Activated T-cell treated with anti-CD3 and anti-CD28 coated beads, Interleukin-2, amount 50 U/mL, for 72 hours (primary cell): ENCODE data around the gene SURF2. TPM values are rescaled to one million over a fixed set of nuclear protein-coding genes. Genes with fewer than 3 reads are reported as not detected.
A peak's percentile ranks its signal among the peaks of the same experiment; 100 is the strongest.
"Not testable (repeated sequence)": the region's sequence is repeated elsewhere in the genome, so short reads cannot be mapped to it uniquely, and the experiment has no call there.

Source experiments
- ATAC-seq, 2 donors: fragments of 150-1000 bp; cut with Tn5 transposase; replicated peaks in 1 of 2; 2 replicates each; pipeline ENCODE4 v1.10.0; 2021; ENCODE audit warnings: moderate library complexity in 2 of 2, mild to moderate bottlenecking in 1 of 2
- DNase-seq, 2 donors: peaks; one replicate each; pipeline ENCODE4 v3.0.0; 2021 to 2022; ENCODE audit warnings: mixed read lengths in 1 of 2
- H3K27ac Mint-ChIP-seq: one replicate; pipeline ENCODE4 v1.8.0; 2022; ENCODE audit warnings: mild to moderate bottlenecking, moderate library complexity, mixed read lengths
- H3K27me3 Mint-ChIP-seq: one replicate; pipeline ENCODE4 v1.8.0; 2022; ENCODE audit warnings: low read depth, mixed read lengths
- H3K36me3 Mint-ChIP-seq, 2 donors: one replicate each; pipeline ENCODE4 v1.8.0; 2022; ENCODE audit warnings: mixed read lengths in 2 of 2, mild to moderate bottlenecking in 1 of 2; ENCODE audit not compliant: insufficient read depth in 2 of 2
- H3K4me1 Mint-ChIP-seq: one replicate; pipeline ENCODE4 v1.8.0; 2022; ENCODE audit warnings: low read depth, mixed read lengths
- H3K4me3 Mint-ChIP-seq, 2 donors: one replicate each; pipeline ENCODE4 v1.8.0; 2022; ENCODE audit warnings: mild to moderate bottlenecking in 2 of 2, mixed read lengths in 2 of 2, moderate library complexity in 2 of 2
- H3K9me3 Mint-ChIP-seq, 2 donors: one replicate each; pipeline ENCODE4 v1.8.0; 2022; ENCODE audit warnings: mixed read lengths in 2 of 2
- total RNA-seq, 2 donors: library from RNA; stranded (reverse); gene quantifications; one replicate each; pipeline ENCODE4 v1.2.3, GENCODE V29; 2022

Gene SURF2
- total RNA-seq, result 10 to 100 TPM; 14.7 to 19.9 TPM

- H3K4me1 Mint-ChIP-seq, result peaks cover 82% of the 10 kb centered on the region
Observed at GRCh38 chr9:133356391-133357091, at the start of gene SURF2, which contains the start of gene SURF1. SURF2 (plus strand) TSS chr9:133356550; CDS start chr9:133356593, 43 bp downstream. SURF1 (minus strand) TSS chr9:133356487; CDS start chr9:133356453, 34 bp downstream.

GRCh38 chr9:133307301-133307700 is 49.0 kb upstream of the SURF2 start:
- Mint-ChIP-seq H3K27me3 (peaks cover 15% of the 10 kb centered on the region), H3K27ac (no peak overlapping the region), H3K4me3 (no peak overlapping the region), H3K4me1 (no peaks in the 10 kb centered on the region), H3K9me3 (no peaks in the 10 kb centered on the region), H3K36me3 (no peaks in the 10 kb centered on the region)
- no peak for ATAC-seq
- no peak for DNase-seq

More at GRCh38 chr9:133356391-133357091, at the start of gene SURF2, which contains the start of gene SURF1:
- H3K4me3 Mint-ChIP-seq, result peak within 1 kb of the TSS; percentile 91
- no peaks in the 10 kb centered on the region for H3K9me3 Mint-ChIP-seq
- peaks cover 5 to 6% of the 10 kb centered on the region in 2 donors for H3K36me3 Mint-ChIP-seq
- H3K27ac Mint-ChIP-seq, result peak within 1 kb of the TSS; percentile 87
- peak; percentile 74 to 79 for ATAC-seq
- H3K27me3 Mint-ChIP-seq, result no peaks in the 10 kb centered on the region
- peak; percentile 93 to 94 for DNase-seq

GRCh38 chr9:133309608-133310007 is 46.7 kb upstream of the SURF2 start:
- DNase-seq, result no peak
- Mint-ChIP-seq H3K27ac (no peak overlapping the region), H3K27me3 (peaks cover 15% of the 10 kb centered on the region), H3K4me1 (no peaks in the 10 kb centered on the region), H3K36me3 (no peaks in the 10 kb centered on the region), H3K4me3 (no peak overlapping the region), H3K9me3 (no peaks in the 10 kb centered on the region)
- ATAC-seq, result no peak

DNA sequence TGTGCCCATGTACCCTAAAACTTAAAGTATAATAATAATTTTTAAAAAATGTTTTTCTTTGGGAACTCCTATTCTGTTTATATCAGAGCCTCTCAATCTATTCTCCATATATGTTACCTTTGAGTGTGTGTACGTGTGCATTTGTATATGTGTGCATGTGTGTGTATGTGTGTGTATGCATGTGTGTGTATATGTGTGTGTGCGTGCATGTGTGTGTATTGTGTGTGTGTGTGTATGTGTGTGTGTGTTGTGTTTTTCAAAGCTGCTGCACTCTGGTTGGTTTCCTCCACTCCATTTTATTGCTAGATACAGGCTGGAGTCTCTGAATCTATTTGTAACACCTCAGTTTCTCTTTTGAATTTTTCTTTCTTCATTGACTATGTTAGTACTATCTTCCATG is 40.4 kb upstream of the SURF2 start:
- H3K4me1 Mint-ChIP-seq, result no peaks in the 10 kb centered on the region
- no peak overlapping the region for H3K27ac Mint-ChIP-seq
- ATAC-seq, result no peak
- H3K27me3 Mint-ChIP-seq, result no peaks in the 10 kb centered on the region
- H3K36me3 Mint-ChIP-seq, result no peaks in the 10 kb centered on the region
- H3K9me3 Mint-ChIP-seq, result no peaks in the 10 kb centered on the region
- no peak for DNase-seq
- H3K4me3 Mint-ChIP-seq, result no peak overlapping the region

GRCh38 chr9:133317551-133317950 is 38.8 kb upstream of the SURF2 start:
- H3K4me3 Mint-ChIP-seq, H3K27ac Mint-ChIP-seq, H3K4me1 Mint-ChIP-seq, DNase-seq, ATAC-seq, H3K27me3 Mint-ChIP-seq, H3K36me3 Mint-ChIP-seq, H3K9me3 Mint-ChIP-seq: not testable (repeated sequence)

- Mint-ChIP-seq H3K27me3 (no peaks in the 10 kb centered on the region), H3K9me3 (no peaks in the 10 kb centered on the region), H3K27ac (no peak overlapping the region), H3K4me3 (no peak overlapping the region), H3K36me3 (no peaks in the 10 kb centered on the region), H3K4me1 (no peaks in the 10 kb centered on the region)
- ATAC-seq, result no peak
- DNase-seq, result no peak
Observed at GRCh38 chr9:133320421-133320881, 35.9 kb upstream of the SURF2 start.

- no peaks in the 10 kb centered on the region for H3K27me3 Mint-ChIP-seq
- H3K36me3 Mint-ChIP-seq, result no peaks in the 10 kb centered on the region
- H3K27ac Mint-ChIP-seq, result no peak overlapping the region
- no peaks in the 10 kb centered on the region for H3K9me3 Mint-ChIP-seq
- DNase-seq, result no peak
- H3K4me1 Mint-ChIP-seq, result no peaks in the 10 kb centered on the region
- ATAC-seq, result no peak
- H3K4me3 Mint-ChIP-seq, result no peak overlapping the region
Observed at GRCh38 chr9:133321411-133321935, 34.9 kb upstream of the SURF2 start.

DNA sequence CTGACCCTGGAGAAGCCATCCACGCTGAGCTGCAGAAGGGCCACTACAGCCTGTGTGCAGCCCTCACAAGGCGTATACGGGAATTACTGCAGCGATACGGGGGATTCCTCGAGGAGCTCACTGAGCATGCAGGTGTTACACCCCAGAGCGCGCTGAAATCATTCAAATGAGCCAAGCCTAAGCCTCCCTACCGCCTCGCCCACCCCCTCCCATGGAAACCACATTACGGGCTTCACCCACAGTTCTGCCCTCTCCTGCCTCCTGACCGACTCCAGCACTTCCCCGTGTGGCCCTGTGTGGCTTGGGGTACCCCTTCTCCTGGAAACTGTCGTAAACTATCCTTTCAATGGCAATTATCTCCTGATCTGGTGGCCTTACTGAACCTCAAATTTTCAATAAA is 33.6 kb upstream of the SURF2 start:
- Mint-ChIP-seq H3K4me1 (no peaks in the 10 kb centered on the region), H3K4me3 (no peak overlapping the region), H3K9me3 (no peaks in the 10 kb centered on the region), H3K27me3 (no peaks in the 10 kb centered on the region), H3K27ac (no peak overlapping the region), H3K36me3 (no peaks in the 10 kb centered on the region)
- no peak for ATAC-seq
- DNase-seq, result no peak

GRCh38 chr9:133323211-133323610 is 33.1 kb upstream of the SURF2 start:
- Mint-ChIP-seq H3K4me3 (no peak overlapping the region), H3K27ac (no peak overlapping the region), H3K36me3 (no peaks in the 10 kb centered on the region), H3K9me3 (no peaks in the 10 kb centered on the region), H3K4me1 (no peaks in the 10 kb centered on the region), H3K27me3 (no peaks in the 10 kb centered on the region)
- no peak for DNase-seq
- ATAC-seq, result no peak

DNA sequence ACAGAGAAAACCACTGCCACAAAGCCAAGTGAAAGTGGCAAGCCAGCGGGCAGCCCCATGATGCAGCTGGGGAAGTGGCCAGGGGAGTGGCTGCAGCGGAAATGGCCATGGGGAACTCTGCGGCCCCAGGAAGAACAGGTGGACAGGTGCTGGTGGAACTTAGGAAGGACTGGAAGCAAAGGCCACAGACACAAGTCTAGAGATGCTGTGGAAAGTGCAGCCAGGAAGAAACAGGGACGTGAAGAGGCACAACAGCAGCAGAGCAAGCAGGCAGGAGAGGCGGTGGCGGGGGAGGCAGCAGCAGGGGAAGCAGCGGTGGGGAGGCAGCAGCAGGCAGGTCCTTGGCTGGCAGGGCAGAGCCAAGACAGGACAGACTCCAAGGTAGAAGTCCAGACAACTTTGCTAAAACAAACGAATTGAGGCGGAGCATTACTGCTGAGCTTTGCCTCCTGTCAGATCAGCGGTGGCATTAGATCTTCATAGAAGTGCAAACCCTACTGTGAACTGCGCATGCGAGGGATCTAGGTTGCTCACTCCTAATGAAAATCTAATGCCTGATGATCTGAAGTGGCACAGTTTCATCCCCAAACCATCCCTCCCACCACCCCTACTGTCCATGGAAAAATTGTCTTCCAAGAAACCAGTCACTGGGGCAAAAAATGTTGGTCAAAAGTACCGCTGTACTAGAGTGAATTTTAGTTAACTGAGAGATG is 32.2 kb upstream of the SURF2 start:
- Mint-ChIP-seq H3K4me3 (no peak overlapping the region), H3K4me1 (no peaks in the 10 kb centered on the region), H3K27me3 (no peaks in the 10 kb centered on the region), H3K9me3 (no peaks in the 10 kb centered on the region), H3K27ac (no peak overlapping the region), H3K36me3 (no peaks in the 10 kb centered on the region)
- DNase-seq (no peak), ATAC-seq (no peak)

DNA sequence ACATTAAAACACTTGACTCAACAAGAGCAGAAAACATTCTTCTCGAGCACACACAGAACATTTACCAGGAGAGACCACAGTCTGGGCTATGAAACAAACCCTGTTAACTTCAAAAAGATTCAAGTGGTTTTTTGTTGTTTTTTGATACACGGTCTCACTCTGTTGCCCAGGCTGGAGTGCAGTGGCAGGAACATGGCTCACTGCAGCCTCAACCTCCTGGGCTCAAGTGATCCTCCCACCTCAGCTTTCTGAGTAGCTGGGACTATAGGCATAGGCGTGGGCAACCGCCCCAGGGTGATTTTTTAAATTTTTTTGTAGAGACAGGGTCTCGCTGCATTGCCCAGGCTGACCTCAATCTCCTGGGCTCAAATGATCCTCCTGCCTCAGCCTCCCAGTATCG is 29.3 kb upstream of the SURF2 start:
- H3K27me3 Mint-ChIP-seq, H3K27ac Mint-ChIP-seq, ATAC-seq: not testable (repeated sequence)

DNA sequence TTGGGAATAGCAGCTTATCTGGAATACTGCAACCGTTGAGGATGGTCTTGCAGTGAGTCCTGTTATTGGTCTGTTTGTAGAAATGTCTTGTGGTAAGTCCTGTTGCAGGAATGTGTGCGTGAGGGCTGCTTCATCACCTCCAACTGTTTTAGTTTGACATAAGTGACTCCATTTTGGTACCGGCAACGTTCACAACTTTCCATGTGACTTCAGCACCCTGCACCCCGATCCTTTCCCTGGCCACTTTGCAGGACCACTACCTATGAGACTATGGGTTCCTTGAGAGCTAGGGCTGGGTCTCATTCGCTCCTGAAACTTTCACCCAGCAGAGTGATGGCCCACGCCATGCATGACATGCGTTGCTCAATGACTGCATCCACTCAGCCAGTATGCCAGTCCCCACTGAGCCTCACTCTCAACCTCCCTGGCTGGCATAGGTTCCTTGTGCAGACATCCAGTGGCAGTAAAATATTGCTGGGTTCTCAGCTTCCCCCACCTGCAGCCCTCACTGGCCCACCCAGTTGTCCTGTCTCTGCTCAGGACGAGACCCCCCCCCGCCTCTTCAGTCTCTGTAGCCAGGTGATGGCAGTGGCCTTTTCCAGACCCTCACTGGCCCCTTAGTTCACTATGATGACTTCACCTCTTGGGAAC is 28.4 kb upstream of the SURF2 start:
- Mint-ChIP-seq H3K27me3 (no peaks in the 10 kb centered on the region), H3K36me3 (peaks cover 2 to 13% of the 10 kb centered on the region in 2 donors), H3K4me1 (peaks cover 10% of the 10 kb centered on the region), H3K4me3 (no peak overlapping the region), H3K9me3 (no peaks in the 10 kb centered on the region), H3K27ac (no peak overlapping the region)
- ATAC-seq, result no peak
- no peak for DNase-seq

More for the DNA sequence above, 29.3 kb upstream of the SURF2 start:
- H3K36me3 Mint-ChIP-seq, H3K4me1 Mint-ChIP-seq, H3K9me3 Mint-ChIP-seq, DNase-seq, H3K4me3 Mint-ChIP-seq: not testable (repeated sequence)
